H1 (cell line): ENCODE measurements around the gene PPP2R3A. TPM values are rescaled to one million over a fixed set of nuclear protein-coding genes. Genes with fewer than 3 reads are reported as not detected.

Experiments
- RBBP5 ChIP-seq: IDR thresholded peaks from 2 replicates; pipeline ENCODE4 v1.7.1; 2012; ENCODE audit warnings: low read depth, mild to moderate bottlenecking, inconsistent platforms, low read length, moderate library complexity, borderline replicate concordance
- SRF ChIP-seq: IDR thresholded peaks from 2 replicates; pipeline ENCODE4 v1.6.1; 2011; ENCODE audit warnings: mild to moderate bottlenecking, low read depth, low read length, moderate library complexity
- polyA plus RNA-seq, 7 experiments: library from polyadenylated mRNA; depleted of rRNA in 3 of 7; stranded (reverse) in 5 of 7; unstranded in 2 of 7; fragments of >200 nt in 5 of 7; fragments of 200-250 nt in 2 of 7; gene quantifications; 1 replicate in 5 of 7; 2 replicates in 1 of 7; 4 replicates in 1 of 7; pipeline versions ENCODE4 v1.2.1 to v1.2.3, GENCODE V29; 2011 to 2013; ENCODE audit warnings: missing spikeins in 2 of 7, mixed read lengths in 2 of 7
- total RNA-seq: library from RNA; stranded (reverse); fragmentation: NEBNext Ultra II Directional; extraction: Animal tissue kit (Norgen Biotek cat#: 25700); gene quantifications from 2 replicates; pipeline ENCODE4 v1.2.1, GENCODE V29; 2021

Gene PPP2R3A
- total and polyA plus RNA-seq, 2 of the 8 experiments (the other 6 are each of a cell fraction or from before 2014, with no cell fraction given) = 4.1 to 15.2 TPM

- TF ChIP-seq SRF (no peak), RBBP5 (no peak)
These were observed 25.4 kb downstream of the PPP2R3A start (continued) for GRCh38 chr3:135990903-135991302.
